OCI-M2 (cell line): Measurements from ENCODE around the gene IL1B.

Experiments used
- DNase-seq: peaks from one replicate; lab custom pipeline; 2025; ENCODE audit not compliant: unreplicated experiment; lab: John Stamatoyannopoulos, UW

Gene IL1B

GRCh38 chr2:112836695-112837117, at the start of gene IL1B:
TSS of gene IL1B (minus strand) at chr2:112836779. CDS start at chr2:112836229, 550 bp downstream.
- DNase-seq = no peak

GRCh38 chr2:112886291-112886690, 49.7 kb upstream of the IL1B start:
- DNase-seq = no peak

- DNase-seq = no peak
These were observed 48.9 kb upstream of the IL1B start for GRCh38 chr2:112885506-112885902.

GRCh38 chr2:112884869-112885505, 48.4 kb upstream of the IL1B start:
- no peak for DNase-seq

- DNase-seq = no peak
These were observed 47.1 kb upstream of the IL1B start for GRCh38 chr2:112883669-112884068.

- peak; percentile 2 for DNase-seq
These were observed 44.8 kb upstream of the IL1B start for GRCh38 chr2:112881217-112881985.

- DNase-seq = no peak
These were observed 44.1 kb upstream of the IL1B start for GRCh38 chr2:112880696-112881095.

- DNase-seq = no peak
These were observed 43.5 kb upstream of the IL1B start for GRCh38 chr2:112880091-112880531.

GRCh38 chr2:112879491-112880041, 43.0 kb upstream of the IL1B start:
- no peak for DNase-seq

- DNase-seq = no peak
These were observed 40.8 kb upstream of the IL1B start for GRCh38 chr2:112877423-112877822.

- no peak for DNase-seq
These were observed 40.4 kb upstream of the IL1B start for GRCh38 chr2:112876971-112877361.

GRCh38 chr2:112876257-112876970, 39.8 kb upstream of the IL1B start:
- DNase-seq = no peak

- no peak for DNase-seq
These were observed 34.6 kb upstream of the IL1B start for GRCh38 chr2:112870841-112871835.

GRCh38 chr2:112869258-112869842, 32.8 kb upstream of the IL1B start:
- no peak for DNase-seq

GRCh38 chr2:112867701-112868631, 31.4 kb upstream of the IL1B start:
- DNase-seq = no peak

GRCh38 chr2:112866128-112866835, 29.7 kb upstream of the IL1B start:
- no peak for DNase-seq

GRCh38 chr2:112864072-112864471, 27.5 kb upstream of the IL1B start:
- no peak for DNase-seq
